ENCODE results near the gene SPINDOC. TPM values are rescaled to one million over a fixed set of nuclear protein-coding genes. Genes with fewer than 3 reads are reported as not detected.

The SPINDOC gene
- total and polyA plus RNA-seq, 9 of the 15 experiments (the other 6 are each of a cell fraction or from before 2014, with no cell fraction given) = 0.70 to 36.3 (median 19.6) TPM

DNA sequence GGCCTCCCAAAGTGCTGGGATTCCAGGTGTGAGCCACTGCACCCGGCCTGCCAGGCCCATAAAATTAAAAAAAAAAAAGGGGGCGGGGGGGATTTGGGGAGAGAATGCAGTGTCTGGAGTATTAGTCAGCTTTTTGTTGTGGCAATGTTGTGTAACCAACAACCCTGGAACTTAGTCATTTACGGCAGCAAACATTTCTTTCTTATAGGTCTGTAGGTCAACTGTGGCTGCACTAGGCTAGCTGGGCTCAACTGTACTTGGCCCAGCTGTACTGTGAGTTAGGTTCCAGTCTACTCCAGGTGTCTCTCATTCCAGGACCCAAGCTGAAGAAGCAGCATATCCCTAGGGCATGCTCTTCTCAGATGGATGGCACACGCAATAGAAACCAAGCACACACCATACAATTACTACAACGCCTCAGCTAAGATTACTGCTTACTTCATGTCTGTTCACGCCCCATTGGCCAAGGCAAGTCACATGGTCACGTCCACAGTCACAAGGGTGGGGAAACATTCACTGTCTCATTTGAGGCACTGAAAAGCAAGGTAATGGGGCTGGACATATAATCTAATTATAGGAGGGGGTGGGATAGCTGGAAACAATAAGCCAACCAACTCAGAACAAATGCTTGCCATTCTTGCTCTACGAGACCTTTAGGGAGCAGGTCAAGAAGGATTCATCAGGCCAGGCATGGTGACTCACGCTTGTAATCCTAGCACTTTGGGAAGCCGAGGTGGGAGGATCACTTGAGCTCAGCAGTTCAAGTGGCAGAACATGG, 10.4 kb upstream of the SPINDOC start (continued):
- TF ChIP-seq, protein P1, sequence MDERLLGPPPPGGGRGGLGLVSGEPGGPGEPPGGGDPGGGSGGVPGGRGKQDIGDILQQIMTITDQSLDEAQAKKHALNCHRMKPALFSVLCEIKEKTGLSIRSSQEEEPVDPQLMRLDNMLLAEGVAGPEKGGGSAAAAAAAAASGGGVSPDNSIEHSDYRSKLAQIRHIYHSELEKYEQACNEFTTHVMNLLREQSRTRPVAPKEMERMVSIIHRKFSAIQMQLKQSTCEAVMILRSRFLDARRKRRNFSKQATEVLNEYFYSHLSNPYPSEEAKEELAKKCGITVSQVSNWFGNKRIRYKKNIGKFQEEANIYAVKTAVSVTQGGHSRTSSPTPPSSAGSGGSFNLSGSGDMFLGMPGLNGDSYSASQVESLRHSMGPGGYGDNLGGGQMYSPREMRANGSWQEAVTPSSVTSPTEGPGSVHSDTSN (CRISPR knock-in tag; IDR thresholded peaks at IDR 0.05; ENCODE audit: low read depth) = no peak
- TF ChIP-seq, protein P1 (tag; conservative IDR thresholded peaks at IDR 0.05; ENCODE audit: low read depth) = no peak
- TF ChIP-seq CTBP1 (IDR thresholded peaks at IDR 0.05; ENCODE audit: borderline replicate concordance) (0 out of 2 replicates have a peak, but pooled peaks have one; percentile 21), FOS (IDR thresholded peaks at IDR 0.05; ENCODE audit: extremely low read depth, insufficient read length) (peak; percentile 18), STAT5A (IDR thresholded peaks at IDR 0.05; ENCODE audit: borderline replicate concordance, low read length) (no peak), HDAC2 (IDR thresholded peaks at IDR 0.05) (0 out of 2 replicates have a peak, but pooled peaks have one; percentile 16), E2F8 (IDR thresholded peaks at IDR 0.05; ENCODE audit: low read depth, partially characterized antibody) (no peak), ZNF449 (CRISPR knock-in tag; IDR thresholded peaks at IDR 0.05) (no peak), NFYB (IDR thresholded peaks at IDR 0.05; ENCODE audit: extremely low read depth, insufficient read length) (peak; percentile 64), DMBX1 (CRISPR knock-in tag; IDR thresholded peaks at IDR 0.05; ENCODE audit: borderline replicate concordance) (0 out of 2 replicates have a peak, but pooled peaks have one; percentile 30)
- TF ChIP-seq, protein P2, sequence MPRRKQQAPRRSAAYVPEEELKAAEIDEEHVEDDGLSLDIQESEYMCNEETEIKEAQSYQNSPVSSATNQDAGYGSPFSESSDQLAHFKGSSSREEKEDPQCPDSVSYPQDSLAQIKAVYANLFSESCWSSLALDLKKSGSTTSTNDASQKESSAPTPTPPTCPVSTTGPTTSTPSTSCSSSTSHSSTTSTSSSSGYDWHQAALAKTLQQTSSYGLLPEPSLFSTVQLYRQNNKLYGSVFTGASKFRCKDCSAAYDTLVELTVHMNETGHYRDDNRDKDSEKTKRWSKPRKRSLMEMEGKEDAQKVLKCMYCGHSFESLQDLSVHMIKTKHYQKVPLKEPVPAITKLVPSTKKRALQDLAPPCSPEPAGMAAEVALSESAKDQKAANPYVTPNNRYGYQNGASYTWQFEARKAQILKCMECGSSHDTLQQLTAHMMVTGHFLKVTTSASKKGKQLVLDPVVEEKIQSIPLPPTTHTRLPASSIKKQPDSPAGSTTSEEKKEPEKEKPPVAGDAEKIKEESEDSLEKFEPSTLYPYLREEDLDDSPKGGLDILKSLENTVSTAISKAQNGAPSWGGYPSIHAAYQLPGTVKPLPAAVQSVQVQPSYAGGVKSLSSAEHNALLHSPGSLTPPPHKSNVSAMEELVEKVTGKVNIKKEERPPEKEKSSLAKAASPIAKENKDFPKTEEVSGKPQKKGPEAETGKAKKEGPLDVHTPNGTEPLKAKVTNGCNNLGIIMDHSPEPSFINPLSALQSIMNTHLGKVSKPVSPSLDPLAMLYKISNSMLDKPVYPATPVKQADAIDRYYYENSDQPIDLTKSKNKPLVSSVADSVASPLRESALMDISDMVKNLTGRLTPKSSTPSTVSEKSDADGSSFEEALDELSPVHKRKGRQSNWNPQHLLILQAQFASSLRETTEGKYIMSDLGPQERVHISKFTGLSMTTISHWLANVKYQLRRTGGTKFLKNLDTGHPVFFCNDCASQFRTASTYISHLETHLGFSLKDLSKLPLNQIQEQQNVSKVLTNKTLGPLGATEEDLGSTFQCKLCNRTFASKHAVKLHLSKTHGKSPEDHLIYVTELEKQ (CRISPR knock-in tag; IDR thresholded peaks at IDR 0.05) = no peak
- TF ChIP-seq, protein P3, sequence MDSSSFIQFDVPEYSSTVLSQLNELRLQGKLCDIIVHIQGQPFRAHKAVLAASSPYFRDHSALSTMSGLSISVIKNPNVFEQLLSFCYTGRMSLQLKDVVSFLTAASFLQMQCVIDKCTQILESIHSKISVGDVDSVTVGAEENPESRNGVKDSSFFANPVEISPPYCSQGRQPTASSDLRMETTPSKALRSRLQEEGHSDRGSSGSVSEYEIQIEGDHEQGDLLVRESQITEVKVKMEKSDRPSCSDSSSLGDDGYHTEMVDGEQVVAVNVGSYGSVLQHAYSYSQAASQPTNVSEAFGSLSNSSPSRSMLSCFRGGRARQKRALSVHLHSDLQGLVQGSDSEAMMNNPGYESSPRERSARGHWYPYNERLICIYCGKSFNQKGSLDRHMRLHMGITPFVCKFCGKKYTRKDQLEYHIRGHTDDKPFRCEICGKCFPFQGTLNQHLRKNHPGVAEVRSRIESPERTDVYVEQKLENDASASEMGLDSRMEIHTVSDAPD (CRISPR knock-in tag; IDR thresholded peaks at IDR 0.05) = no peak

All from K562 (cell line).